ENCODE measurements around the gene SLC1A2.
A peak's percentile ranks its signal among the peaks of the same experiment; 100 is the strongest.
"Not testable (repeated sequence)": the region's sequence is repeated elsewhere in the genome, so short reads cannot be mapped to it uniquely, and the experiment has no call there.

Gene SLC1A2

DNA sequence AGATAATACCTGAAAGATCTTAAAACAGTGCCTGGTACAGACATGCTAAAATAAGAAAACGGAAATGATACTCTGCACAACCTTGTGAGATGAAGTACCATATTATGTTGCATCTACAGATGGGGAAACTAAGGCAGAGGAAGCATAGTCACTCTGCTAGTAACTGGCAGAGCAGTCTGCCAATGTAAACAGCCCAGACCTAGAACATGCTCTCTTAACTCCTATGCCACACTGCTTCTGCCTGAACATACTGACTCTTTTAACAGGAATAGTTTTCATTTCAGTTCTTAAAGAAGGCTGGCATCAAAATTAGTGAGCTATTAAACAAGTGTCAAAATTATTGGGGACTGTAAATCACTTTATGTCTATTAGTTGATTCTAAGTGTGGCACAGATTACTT is 180.5 kb downstream of the SLC1A2 start:
- DNase-seq = no peak

DNA sequence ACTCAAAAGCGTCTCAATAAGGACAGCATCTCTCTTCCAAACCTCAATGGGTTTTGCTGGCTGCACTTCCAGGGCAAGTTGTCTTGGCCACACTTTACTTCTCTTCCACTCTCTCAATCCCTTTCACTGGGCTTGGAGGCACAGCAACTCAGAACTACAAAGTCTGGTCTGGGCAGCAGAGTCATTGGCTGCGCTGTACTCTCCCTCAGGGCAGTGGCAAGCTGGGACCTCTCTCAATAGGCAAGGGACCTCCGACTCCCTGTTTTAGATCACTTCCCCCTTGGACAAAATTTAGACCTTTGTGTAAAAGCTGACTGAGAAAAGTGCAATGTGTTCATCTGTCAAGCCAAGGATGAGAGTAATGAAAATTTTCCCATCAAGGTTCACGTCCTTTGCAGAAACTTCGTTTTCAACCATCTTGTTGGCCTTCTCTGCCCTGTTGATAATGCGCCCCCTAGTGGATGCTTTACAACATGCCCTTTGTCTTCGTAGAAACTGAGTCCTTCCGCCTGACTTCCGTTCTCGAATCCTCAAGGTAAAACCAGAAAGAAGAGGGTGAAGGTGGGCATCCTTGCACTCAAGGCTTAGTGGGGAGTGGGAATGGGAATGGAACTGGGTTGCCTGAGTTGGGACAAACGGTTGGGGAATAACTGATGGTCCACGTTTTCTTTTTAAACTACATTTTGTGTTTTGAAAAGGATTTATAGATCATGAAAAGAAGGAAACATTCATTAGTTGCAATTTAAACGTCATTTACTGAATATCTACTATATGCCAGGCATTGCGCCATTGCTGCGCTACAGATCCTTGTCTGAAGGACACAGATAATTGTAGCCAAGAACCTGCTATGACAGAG is 181.3 kb downstream of the SLC1A2 start:
- peak; percentile 66 for DNase-seq

DNA sequence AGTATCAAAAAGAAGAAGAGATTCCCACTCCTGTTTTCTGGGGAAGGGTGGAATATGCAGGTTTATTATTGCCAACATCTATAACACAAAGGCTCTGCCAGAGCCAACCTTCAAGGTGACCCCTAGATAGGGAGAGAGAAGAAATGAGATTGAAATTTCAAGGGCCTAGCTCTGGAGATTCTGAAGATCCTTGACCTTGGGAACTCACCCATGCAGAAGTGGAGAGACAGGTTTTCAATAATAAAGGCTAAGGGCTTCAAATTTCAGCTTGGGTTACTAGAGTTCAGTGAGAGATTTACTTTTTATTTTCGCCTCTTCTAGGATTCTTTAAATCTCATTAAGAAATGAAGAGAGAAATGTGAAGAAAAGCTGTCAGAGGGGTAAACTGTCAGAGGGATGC is 182.0 kb downstream of the SLC1A2 start:
- no peak for DNase-seq

DNA sequence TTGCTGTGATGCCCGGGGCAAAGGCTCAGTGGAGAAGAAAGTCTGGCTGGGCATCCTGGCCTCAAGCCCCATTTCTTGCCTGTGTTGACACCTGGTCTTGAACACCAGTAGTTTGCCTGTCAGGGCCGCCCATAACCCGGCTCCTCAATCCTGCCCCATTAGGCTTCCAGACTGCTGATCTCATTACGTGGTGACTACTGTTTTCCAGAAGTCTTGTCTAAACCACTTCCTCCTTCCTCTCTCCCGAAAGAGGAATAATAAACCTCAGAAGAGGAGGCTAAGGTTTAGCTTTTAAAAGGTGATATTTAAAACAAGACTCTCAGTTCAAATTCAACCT is 182.7 kb downstream of the SLC1A2 start:
- DNase-seq = no peak

DNA sequence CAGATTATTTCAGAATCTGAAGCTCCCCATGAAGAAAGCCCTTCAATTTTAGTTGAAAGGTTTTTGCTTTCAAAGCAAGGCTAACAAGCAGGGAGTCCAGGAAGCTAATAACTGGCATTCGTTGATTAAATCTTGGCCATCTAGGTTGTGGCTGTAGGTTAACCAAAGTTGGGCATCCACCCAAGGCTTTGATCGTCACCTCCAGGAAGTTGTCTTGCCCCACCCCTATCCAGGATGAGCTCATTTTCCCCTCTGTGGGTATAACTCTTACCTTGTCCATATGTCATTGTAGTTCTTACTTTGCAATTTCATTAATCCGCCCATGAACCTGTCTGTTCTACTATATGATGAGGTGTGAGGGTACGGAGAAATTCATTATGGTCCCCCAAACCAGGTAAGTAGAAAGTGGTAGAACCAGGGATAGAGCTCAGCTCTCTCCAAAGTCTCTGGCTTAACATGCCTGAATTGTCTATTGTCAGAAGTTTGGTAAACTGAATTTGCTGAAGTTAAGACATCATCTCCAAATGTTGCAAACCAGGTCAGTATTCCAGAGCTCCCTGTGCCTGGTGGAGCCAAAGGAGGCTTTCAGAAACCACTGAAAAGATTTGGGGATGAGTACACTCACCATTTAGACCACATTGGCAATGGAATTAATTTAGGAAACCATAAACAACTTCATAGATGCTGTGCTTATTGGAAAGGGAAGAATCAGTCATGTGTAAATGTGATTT is 183.3 kb downstream of the SLC1A2 start:
- DNase-seq = no peak

DNA sequence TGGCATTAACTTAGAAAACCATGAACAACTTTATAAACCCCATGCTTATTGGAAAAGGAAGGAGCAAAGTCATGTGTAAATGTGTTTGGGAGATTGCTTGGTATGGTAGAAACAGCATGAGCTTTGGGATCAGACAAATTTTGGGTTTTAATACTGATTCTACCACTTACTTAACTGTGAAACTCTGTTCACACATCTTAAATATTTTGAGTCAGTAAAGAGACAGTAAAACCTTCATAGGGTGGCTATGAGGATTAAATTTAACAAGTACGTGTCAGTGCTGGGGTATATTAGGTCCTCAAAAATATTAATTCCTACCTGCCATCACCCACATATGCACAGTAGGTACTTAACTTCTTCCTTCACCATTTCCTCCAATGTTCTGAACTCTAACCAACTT is 183.9 kb downstream of the SLC1A2 start:
- DNase-seq = no peak

DNA sequence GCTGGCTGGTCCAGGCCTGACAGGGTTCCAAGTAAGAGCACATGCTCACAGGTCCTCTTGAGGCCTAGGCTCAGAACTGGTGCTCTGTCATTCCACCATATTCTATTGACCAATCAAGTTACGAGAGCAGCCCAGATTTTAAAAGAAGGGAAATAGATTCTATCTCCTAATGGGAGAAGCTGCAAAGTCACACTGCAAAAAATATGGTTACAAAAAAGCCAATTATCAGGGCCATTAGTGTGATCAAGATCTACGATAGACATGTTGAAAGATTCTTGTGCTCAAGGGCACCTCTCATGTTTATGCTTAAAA is 184.2 kb downstream of the SLC1A2 start:
- DNase-seq = no peak

DNA sequence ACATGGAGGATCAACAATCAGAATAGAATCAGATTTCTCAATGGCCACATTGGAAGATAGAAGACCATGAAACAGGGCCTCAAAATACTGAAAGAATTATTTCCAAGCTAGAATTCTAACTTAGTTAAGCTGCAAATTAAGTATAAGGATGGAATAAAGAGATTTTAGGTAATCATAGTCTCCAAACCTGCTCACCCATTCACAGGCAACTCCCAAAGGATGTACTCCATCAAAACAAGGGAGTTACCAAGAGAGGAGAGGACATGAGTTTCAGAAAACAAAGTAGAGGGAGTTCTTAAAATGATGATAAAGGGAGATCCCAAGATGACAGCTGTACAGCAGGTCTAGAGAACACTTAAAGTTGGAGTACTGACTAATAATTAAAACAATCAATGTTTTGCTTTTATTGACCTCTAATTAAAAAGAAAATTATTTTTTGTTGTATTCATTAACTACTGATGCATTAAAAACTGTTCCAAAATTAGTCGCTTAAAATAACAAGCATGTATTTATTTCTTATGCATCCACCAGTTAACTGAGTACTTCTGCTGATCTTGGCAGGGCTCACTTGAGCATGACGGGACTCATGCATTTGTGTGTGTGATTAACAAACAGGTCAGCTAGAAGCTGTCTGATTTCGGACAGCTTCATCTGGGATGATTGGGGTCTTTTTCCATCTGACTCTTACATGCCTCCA is 184.8 kb downstream of the SLC1A2 start:
- DNase-seq = no peak

DNA sequence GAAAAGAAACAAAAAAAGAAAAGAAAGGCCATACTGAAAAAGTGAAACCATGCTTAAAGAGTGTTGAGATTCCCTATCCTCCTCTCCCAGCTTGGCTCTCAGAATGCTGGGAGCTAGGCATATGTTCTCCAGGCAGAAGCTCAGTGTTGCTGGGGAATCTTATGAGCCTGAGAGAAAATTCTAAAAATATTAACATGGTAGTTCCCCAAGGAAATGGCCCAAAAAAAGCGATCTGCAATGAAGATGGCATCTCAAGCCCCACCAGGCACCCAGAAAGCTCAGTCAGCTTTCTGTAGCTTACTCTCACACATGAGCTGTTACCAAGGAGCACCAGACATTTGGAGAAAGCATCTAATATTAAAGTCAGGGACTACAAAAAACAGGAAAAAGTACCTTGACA is 185.8 kb downstream of the SLC1A2 start:
- DNase-seq = no peak

DNA sequence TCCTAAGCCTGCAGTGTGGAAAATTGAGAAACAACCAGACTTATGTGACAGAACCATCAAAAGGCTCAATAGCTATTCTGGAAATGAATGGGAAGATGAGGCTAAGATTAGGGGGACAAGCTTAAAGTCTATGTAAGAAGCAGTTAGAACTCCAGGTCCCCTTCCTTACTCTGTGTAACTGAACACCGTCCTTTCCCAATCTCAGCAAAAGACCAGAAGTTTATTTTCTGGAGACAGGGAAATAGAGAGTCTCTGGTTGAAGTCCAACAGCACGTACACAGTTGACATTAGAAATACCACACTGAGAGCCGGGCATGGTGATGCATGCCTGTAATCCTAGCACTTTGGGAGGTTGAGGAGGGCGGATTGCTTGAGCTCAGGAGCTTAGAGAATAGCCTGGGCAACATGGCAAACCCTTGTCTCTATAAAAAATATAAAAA is 186.4 kb downstream of the SLC1A2 start:
- no peak for DNase-seq

DNA sequence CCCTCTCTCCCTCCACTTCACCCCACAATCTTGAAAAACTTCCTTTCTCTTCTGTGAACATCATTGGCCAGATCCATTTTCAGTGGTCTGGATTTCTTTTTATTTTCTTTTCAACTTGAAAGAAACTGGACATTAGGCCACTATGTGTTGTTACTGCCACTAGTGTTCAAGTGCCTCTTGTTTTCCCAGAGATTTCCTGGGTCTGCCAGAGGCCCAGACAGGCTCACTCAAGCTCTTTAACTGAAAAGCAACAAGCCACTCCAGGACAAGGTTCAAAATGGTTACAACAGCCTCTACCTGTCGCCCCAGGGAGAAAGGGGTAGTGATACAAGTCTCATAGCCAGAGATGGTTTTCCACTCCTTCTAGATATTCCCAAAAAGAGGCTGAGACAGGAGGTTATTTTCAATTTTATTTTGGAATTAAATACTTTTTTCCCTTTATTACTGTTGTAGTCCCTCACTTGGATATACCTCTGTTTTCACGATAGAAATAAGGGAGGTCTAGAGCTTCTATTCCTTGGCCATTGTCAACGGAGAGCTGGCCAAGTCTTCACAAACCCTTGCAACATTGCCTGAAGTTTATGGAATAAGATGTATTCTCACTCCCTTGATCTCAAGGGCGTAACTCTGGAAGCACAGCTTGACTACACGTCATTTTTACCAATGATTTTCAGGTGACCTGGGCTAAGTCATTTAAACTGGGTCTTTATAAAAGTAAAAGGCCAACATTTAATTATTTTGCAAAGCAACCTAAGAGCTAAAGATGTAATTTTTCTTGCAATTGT is 188.1 kb downstream of the SLC1A2 start:
- no peak for DNase-seq

DNA sequence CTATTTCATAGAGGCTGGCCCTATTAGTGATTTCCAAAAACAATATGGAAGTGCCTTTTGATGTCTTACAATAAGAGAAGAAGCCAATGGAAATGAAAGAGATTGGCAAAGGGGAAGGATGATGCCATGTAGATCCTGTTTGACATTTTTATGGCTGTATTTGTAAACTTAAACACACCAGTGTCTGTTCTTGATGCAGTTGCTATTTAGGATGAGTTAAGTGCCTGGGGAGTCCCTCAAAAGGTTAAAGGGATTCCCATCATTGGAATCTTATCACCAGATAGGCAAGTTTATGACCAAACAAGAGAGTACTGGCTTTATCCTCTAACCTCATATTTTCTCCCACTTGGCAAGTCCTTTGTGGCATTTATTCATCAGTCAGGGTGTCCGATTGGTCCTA is 189.0 kb downstream of the SLC1A2 start:
- DNase-seq = no peak

DNA sequence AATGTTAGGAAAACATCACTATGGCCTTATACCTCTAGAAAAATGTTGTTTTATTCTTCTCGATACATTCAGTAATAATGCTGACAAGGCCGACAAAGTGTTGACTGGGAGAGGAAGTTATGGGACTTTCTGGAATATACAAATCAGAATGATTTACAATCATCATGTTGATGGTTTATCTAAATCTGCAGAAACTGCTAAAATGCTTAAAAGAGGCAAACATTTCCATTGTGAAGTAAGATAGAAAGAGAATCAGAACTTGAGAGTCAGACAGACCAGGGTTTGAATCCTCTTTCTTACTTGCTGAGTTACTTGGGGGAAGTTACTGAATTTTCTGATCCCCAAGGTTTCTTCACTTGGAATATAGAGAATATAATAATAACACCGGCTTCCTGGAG is 191.0 kb downstream of the SLC1A2 start:
- DNase-seq = no peak

DNA sequence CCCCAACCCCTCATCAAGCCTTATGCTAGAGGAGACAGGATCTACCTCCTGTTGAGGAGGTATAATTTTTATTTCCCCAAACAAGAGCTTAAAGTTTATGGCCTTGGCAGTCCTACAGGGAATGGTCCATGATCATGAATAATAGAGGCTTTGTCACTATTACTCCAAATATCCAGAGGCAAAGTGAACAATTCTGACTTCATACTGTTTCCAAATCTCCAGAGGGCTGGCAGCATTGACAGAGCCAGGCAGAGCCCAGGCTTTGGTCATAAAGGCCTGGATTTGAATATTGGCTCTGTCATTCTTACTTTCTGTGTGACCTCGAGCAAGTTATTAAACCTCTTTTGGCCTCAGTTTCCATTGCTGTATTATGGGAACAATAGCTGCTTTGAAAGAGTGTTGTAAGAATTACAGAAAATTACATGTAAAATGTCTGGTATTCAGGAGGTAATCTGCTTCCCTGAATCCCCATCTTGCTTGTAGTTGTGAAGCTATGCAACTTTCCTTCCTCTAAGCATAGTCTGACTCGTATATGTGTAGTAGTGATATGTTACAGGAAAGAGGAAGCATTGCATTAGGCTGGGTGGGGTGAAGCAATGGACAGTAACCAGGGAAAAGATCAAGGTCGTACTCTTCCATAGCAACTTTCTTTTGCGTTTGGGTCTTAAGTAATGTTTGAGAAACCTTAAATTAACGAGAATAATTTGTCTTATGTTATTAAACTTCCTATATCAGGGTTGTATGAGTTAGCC is 191.6 kb downstream of the SLC1A2 start:
- DNase-seq = no peak

DNA sequence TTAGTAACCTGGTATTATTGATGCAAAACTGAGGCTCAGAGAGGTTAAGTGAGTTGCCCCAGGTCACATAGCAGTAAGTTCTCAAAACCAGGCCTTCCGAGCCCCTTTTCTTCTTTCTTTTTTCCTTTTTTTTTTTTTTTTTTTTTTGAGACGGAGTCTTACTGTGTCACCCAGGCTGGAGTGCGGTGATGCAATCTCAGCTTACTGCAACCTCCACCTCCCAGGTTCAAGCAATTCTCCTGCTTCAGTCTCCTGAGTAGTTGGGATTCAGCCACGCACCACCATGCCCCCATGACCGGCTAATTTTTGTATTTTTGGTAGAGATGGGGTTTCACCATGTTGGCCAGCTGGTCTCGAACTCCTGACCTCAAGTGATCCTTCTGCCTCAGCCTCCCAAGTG is 192.6 kb downstream of the SLC1A2 start:
- not testable (repeated sequence) for DNase-seq

DNA sequence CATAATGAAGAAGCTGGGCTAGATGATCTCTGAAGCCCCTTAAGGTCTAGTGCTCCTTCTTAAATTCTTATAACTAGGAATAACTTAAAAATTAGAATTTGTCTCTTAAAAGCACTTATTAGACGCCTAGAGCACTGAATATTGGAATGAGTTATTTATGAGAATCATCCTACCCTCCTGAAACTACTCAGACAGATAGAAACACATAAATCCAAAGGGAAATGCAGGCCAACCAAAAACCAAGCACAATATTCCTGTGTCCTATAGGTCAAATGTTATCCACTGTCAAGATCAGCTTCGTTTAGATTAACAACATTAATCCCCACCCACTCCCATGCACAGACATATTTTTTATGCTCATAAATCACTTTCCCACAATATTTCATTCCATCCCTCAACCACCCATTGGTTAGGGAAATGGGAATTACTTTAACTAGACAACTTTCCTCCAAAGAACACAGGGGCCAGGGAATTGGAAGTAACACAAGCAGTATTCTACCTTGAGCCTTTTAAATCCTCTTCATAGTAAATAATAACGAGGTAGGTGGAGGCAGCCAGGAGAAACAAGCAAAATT is 193.3 kb downstream of the SLC1A2 start:
- DNase-seq = no peak

DNA sequence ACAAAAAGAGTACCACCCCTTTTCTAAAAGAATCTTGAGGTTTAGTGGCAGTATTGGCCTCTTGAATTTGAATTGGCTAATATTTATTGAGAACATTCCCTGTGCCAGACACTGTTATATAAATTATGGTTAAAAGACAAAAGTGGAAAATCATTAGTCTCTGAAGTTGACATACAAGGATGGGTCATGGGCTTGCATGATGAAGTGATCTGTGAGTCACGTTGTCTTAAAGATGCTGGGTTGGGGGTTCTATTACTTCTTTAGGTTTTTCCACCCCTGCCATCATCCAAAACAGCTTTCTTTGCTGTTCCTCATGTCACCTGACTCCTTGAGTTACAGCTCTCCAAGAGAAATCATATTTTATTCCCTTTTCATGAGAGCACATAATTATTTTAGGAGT is 195.4 kb downstream of the SLC1A2 start:
- no peak for DNase-seq

DNA sequence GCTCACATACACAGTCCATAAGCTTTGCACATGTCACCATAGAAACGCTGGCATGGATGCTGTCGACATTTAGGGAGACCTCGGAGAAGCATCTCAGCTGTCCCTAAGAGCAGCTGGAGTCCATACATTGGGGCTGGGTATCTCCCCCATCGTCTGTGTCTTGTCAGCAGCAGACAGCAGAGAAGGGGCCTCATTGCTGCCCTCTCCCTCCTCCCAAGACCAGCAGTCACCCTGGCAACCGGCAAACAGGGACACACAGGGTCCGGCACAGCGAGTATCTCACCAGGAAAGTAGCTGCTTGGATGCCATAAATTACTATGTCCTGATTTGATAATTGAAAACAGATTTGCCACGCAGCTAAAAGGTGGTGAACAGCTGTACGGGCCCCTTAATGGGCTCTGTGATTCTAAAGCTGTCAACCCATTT is 196.0 kb downstream of the SLC1A2 start:
- DNase-seq = no peak

DNA sequence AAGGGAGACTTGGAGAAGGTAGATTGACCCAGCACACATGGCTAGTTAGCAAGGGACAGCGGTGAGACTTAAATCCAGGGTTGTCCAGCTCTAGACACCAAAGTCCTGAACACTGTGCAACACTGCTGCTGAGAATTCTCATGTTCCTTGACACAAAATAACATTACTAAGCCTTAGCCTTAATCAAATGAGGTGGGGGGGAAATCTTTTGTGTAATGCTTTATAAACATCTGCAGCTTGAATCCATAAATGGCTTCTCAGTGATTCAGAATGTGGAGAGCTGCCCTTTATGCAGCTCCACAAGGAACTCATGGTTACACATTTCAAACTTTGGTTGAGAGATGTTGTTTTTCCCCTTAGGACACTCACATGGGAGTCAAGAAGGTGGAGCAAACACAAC is 200.4 kb downstream of the SLC1A2 start:
- DNase-seq = no peak

DNA sequence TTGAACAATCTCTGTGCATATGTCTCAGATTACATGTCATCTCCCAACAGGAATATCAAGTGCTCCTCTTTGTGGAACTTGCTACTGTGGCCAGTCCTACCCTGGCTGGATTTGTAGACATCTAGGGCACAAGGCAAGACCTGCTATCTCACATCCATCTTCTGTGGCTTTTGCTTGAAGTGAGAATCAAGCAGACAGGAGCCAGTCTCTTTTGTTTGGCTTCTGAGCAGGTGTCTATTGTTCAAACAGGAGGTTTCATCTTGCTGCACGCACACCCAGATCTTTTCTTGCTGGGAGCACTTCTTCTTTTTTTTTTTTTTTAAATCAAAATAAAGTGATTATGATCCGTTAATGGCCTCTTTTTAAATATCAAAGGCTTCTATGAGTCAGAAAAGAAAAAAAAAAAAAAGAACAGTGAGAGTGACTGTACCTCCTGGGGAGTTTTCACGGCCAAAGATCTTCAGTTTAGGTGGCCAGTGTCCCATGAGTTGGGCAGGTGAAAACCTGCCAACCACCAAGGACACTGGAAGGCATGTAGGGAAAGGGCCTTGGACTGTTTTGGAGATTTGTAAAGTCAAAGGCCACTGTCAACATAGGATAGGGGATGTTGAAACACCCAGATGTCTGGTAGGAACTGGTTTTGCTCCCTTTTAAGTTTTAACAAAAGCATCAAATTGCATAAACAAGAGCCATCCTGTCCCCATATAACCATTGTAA is 202.2 kb downstream of the SLC1A2 start:
- DNase-seq = no peak

DNA sequence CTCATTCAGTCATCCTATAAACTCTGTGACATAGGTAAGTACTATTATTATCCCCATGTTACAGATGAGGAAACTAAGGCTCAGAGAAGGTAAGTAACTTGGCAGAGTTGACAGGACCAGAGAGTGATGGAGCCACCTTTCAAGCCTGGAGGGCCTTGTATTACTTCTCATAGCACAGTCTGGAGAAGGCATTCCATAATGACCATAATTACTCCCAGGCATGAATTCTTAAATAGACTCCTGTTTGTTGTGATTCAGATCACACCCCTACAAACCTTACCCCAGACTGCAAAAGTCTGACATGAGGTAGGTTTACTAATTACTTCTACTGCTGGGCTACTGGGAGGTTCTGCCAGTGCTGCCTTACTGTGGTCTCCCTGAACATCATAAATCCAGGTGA is 203.4 kb downstream of the SLC1A2 start:
- no peak for DNase-seq

Measured in NCI-H2171 (cell line).